ENCODE data around the gene CA12.

DNA sequence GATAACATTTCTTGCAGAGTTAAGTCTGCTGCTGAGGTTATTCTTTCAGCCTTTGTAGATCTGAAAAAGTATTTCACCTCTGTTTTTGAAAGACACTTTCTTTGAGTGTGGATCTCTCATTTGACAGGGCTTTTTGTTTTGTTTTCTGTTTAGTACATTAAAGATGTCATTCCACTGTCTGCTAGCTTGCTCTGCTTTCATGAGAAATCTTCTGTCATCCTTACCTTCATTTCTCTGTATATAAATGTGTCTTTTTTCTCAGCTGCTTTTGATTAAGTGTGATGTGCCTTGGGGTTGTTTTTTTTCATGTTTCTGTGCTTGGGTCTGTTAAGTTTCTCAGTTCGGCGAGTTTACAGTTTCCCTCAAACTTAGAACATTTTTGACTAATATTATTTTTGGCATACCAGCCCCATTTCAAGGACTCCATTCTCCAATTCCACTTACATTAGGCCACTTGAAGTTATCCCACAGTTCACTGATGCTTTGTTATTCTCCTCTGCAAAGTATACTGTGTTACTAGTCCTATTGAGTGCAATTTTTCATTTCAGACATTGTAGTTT is 43.9 kb upstream of the CA12 start:
- TF ChIP-seq CTCF (IDR thresholded peaks at IDR 0.05; ENCODE audit: borderline replicate concordance, extremely low read depth, low read length, poor library complexity, severe bottlenecking) (no peak), EZH2 (IDR thresholded peaks at IDR 0.05; ENCODE audit: borderline replicate concordance, low read depth, low read length, severe bottlenecking) (no peak)

All from DND-41 (cell line).